KG1 (cell line): ENCODE data around the gene TMEM38A.
"Not testable (repeated sequence)": the region's sequence is repeated elsewhere in the genome, so short reads cannot be mapped to it uniquely, and the experiment has no call there.

Source experiments
- DNase-seq: peaks from one replicate; lab custom pipeline; 2025; lab: John Stamatoyannopoulos, UW

Gene TMEM38A

DNA sequence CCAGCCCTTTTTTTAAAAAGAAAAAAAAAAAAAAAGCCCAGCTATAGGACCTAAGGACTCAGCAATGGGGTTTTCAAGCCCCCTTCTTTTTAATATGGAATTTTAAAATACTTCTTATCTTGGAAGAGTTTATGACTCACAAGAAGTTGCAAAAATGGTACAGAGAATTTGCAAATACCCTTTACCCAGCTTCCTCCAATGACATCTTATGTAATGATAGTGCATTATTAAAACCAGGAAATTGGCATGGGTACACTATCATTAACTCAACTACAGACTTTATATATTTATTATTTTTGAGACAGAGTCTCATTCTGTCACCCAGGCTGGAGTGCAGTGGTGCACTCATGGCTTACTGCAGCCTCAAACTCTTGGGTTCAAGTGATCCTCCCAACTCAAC, 16.1 kb downstream of the TMEM38A start:
- DNase-seq, result no peak

DNA sequence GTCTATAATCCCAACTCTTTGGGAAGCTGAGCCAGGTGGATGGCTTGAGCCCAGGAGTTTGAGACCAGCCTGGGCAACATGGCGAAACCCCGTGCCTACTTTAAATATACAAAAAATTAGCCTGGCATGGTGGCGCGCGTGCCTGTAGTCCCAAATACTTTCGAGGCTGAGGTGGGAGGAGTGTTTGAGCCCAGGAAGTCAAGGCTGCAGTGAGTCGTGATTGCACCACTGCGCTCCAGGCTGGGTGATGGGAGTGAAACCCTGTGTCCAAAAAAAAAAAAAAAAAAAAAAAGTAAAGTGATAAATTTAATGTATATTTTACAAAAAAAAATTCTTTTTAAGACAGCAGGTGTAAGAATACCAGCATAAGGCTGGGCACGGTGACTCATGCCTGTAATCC, 17.6 kb downstream of the TMEM38A start:
- DNase-seq, result no peak

DNA sequence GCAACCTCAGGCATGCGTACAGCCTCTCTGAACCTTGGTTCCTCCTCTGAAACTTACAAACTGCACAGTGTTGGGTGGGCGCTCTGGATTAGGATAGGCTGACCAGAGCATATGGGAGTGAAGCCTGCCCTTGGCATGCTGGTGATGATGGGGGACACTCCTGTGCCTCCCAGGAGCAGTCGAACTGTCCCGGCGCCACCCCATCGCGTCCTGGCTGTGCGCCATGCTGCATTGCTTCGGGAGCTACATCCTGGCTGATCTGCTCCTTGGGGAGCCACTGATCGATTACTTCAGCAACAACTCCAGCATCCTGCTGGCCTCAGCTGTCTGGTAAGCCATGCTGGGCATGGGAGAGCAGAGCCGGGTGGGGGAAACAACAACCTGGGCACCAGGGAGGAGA, 18.9 kb downstream of the TMEM38A start:
- DNase-seq, result no peak

DNA sequence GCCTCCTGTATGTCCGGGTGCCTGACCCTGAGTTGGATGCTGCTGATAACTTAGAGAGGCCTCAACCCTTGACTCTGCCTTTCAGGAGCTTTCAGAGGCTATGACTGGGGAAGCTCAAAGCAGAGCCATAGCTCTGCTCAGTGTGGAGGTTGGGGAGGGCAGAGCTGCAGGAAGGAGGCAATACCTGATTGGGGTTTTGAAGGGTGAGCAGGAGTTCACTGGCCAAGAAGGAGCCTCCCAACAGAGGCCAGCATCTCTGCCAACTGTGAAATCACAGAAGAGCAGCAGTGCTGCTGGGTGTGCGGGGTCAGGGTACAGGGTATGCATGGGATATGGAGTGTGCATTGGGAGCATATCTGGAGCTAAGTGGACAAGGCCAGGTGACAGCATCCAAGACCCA, 21.6 kb downstream of the TMEM38A start:
- DNase-seq, result no peak

DNA sequence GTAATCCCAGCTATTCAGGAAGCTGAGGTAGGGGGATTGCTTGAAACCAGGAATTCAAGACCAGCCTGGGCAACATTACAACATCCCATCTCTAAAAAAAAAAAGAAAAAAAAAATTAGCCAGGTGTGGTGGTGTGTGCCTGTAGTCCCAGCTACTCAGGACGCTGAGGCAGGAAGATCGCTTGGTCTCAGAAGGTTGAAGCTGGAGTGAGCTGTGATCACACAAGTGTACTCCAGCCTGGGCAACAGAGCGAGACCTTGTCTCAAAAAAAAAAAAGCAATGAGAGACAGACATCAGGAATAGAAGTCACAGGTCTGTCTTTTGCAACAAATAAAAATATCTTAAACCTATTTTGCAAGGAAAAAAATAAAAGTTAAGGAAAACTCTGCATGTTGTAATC, 23.3 kb downstream of the TMEM38A start:
- no peak for DNase-seq

DNA sequence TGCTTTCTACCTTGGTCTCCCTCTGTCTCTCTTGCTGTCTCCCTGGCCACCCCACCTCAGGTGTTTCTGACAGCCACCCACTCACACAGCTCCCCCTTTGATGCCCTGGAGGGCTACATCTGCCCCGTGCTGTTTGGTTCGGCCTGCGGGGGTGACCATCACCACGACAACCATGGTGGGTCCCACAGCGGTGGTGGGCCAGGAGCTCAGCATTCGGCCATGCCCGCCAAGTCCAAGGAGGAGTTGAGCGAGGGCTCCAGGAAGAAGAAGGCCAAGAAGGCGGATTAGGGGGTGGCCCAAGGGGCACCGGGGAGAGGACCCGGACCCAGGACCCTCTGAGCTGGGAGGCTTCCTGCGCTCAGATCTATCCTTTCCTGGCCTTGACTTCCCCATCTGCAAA, 27.1 kb downstream of the TMEM38A start:
- no peak for DNase-seq

DNA sequence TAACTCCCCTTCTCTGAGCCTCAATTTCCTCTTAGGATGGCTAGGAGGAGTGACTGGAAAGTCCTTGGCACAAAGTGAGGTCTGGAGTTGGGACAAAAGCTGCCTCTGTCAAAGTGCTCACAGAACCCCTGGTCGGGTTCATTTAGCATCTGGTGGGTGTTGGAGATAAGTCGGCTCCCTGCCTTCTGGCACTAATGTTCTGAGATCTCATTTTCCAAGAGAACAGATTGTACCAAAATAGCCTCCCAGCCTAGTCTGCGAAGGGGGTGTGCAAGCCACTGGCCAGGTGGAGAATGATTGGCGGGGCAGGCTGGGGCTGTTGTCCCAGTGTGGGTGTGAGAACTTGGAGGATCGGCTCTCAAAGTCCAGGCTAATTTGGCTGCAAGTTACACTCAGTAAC, 38.0 kb downstream of the TMEM38A start:
- DNase-seq, result no peak

DNA sequence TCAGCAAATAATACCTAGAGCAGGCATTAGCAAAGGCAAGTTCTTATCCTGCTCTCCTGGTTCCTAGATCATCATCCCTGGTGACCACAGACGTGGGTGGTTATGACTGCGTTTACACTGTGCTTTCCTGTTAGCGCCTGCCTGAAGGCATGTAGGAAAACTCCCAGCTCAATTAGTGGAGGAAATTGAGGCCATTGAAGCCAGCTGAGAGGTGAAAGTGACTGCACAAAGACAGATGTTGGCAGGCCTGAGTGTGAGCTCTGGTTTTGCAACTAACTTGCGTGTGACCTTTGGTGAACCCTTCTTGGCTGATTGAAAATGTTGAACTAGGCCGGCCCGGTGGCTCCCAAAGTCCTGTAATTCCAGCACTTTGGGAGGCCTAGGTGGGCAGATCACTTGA, 41.2 kb downstream of the TMEM38A start:
- DNase-seq, result no peak

DNA sequence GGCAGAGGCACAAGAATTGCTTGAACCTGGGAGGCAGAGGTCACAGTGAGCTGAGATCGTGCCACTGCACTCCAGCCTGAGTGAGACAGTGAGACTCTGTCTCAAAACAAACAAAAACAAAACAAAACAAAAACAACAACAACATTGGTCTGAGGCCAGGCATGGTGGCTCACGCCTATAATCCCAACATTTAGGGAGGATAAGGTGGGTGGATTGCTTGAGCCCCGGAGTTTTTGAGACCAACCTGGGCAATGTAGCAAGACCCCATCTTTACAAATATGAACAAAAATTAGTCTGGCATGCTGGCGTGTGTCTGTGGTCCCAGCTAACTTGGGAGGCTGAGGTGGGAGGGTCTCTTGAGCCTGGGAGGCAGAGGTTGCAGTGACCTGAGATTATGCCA, 42.7 kb downstream of the TMEM38A start:
- DNase-seq, result no peak

DNA sequence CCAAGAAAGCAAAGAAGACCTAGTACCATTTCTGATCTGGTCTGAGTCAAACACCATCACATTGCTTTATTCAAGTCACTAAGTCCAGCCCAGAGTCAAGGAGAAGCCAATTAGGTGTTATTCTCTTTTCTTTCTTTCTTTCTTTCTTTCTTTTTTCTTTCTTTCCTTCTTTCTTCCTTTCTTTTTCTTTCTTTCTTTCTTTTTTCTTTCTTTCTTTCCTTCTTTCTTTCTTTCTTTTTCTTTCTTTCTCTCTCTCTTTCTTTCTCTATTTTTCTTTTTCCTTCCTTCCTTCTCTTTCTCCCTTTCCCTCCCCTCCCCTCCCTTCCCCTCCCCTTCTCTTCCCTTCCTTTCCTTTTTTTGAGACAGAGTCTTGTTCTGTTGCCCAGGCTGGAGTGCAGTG, 49.9 kb downstream of the TMEM38A start:
- not testable (repeated sequence) for DNase-seq

DNA sequence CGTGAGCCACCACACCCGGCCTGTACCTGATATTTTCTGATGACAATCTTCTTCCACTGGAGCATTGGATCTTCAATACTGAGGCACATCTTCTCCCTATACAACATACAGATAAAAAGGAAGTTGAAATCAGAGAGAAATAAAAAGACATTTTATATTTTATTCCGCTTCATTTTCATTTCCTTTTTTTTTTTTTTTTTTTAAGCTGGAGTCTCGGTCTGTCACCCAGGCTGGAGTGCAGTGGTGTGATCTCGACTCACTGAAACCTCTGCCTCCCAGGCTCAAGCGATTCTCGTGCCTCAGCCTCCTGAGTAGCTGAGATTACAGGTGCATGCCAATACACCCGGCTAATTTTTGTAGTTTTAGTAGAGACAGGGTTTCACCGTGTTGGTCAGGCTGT, 51.4 kb downstream of the TMEM38A start:
- DNase-seq, result not testable (repeated sequence)

DNA sequence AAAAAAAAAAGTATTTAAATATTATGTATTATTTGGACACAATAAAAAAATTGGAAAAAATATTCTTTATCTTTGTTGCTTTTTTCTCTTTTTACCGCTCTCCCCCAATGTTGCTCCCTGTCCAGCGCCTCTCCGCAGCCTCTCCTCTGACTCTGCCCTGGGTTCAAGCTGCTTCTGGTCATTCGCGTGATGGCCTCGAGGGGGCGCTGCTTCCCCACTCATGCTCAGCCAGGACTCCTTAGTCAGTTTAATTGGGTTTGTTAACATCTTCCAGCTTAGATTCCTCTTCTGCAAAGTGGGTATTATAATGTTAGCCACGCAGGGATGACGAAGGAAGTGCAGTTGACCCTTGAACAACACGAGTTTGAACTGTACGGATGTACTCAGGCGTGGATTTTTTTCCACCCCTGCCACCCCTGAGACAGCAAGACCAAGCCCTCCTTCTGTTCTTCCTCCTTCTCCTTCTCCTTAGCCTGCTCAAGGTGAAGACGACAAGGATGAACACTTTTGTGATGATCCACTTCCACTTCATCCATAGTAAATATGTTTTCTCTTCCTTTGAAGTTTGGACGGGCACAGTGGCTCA, 53.9 kb downstream of the TMEM38A start:
- no peak for DNase-seq

DNA sequence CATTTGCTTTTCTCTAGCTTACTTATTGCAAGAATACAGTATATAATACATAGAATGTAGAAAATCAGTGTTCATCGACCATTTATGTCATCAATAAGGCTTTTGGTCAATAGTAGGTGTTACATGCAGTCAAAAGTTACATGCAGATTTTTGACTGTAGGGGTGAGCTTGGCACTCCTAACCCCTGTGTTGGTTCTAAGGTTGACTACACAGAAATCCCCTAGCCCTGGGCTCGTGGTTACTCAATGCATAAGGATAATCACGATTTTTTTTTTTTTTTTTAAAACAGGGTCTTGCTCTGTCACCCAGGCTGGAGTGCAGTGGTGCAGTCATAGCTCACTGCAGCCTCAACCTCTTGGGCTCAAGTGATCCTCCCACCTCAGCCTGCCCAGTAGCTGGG, 54.7 kb downstream of the TMEM38A start:
- no peak for DNase-seq

DNA sequence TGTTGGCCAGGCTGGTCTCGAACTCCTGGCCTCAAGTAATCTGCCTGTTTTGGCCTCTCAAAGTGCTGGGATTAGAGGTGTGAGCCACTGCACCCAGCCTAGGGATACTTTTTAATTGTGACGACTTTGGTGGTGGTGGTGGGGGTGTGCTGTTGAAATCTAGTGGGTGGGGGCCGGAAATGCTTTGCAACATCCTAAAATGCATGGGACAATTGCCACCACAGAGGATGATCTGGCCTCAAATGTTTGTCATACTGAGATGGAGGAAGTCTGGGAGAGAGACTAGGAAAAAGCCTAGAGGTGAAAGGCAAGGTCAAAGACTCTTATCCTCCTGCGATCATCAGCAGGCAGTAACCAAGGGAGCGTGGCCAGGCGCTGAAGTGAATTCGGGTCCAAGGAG, 60.1 kb downstream of the TMEM38A start:
- DNase-seq, result no peak

DNA sequence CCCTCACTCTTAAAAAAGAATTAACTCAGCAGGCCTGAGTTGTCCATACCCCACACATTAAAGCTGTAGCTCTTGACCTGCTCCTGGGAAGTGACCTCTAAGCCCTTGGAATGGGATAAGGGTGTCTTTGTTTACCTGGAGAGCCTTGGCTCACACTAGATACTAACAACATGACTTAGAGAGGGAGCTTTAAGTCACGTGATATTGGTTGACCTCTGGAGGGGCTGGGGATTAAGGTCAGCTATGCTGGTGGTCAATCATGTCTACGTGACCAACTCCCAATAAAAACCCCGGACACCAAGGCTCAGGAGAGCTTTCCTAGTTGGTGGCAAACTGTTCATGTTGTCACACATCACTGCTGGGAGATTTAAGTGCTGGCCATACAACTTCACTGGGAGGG, 61.7 kb downstream of the TMEM38A start:
- DNase-seq, result no peak

DNA sequence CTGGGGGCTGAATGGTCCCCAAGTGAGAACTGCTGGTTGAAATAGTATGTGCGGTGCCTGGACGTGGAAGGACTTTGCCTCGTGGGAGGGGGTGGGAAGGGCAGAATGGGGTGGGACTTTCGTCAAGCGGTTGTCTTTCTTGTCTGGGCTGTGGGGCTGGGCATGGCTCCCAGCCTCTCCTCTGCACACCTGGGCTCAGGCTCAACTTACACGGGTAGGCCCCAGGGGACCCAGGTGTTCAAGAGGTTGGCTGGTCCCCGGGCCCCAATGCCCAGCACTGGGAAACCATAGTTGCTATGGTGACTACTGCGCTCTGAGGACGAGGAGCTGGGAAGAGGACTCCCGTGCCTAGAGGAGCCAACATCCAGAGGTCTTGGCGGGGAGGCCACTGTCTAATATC, 66.0 kb downstream of the TMEM38A start:
- no peak for DNase-seq

DNA sequence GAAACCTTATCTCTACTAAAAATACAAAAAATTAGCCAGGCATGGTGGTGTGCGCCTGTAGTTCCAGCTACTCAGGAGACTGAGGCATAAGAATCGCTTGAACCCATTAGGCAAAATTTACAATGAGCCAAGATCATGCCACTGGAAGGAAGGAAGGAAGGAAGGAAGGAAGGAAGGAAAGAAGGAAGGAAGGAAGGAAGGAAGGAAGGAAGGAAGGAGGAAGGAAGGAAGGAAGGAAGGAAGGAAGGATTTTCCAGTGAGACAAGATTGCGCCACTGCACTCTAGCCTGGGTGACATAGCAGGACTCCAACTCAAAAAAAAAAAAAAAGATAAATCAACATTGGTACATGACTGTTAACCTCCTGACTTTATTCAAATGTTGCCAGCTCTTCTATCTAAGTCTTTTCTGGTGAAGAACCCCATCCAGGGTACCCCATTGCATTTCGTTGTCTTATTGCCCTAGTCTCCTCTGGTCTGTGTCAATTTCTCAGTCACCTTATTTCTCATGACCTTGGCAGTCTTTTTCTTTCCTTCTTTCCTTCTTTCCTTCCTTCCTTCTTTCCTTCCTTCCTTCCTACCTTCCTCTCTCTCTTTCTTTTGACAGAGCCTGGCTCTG, 74.8 kb downstream of the TMEM38A start:
- not testable (repeated sequence) for DNase-seq

DNA sequence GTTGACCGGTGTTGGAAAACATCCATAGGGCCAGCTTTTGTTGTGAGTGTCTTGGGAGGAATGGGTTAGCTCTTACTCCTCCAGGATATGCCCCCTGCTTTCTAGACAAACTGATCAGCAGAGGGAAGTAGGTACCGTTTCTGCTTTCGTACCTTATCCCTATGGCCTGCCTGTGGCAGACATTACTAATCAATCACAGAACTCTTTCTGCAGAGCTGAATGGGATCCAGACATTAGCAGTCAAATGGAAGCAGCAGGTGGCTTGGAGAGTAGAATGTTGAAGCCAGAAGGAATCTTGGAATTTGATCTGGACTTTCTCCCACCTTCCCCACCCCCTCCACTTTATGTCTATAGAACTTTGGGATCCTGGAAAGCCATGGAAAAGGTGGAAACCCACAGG, 75.8 kb downstream of the TMEM38A start:
- DNase-seq, result no peak

DNA sequence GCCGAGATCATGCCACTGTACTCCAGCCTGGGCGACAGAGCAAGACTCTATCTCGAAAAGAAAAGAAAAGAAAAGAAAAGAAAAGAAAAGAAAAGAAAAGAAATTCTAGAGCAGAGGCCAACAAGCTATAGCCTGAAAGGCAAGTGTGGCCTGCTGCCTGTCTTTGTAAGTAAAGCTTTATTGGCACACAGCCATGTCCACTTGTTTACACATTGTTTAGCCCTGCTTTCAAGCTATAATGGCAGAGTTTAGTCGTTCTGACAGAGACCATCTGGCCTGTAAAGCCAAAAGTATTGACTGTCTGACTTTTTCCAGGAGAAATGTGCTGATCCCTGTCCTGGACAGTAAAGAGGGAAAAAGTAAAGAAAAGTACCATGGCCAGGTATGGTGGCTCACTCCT, 77.0 kb downstream of the TMEM38A start:
- no peak for DNase-seq

DNA sequence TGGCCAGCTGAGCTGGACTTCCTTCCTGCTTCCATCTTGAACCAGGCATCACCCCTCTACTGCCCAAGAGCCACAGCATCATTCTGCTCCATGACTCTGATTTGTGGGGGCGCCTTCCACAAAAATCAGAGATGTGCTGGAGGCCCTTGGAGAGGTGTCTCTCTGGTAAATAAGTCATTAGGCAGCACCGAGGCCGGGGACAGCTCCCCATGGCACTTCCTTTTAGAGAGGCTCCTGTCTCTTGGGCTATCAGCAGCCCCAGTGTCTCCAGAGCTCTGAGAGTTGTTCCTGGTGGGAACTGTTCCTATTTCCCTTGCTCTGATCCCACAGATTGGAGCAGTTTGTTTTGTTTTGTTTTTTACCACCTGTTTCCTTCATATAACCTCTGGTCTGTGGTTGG, 78.6 kb downstream of the TMEM38A start:
- DNase-seq, result no peak
